22Rv1 (cell line): ENCODE data around the gene EIF4G3.

Experiments used
- H3K27ac ChIP-seq: fragments of 450-650 bp; 2 replicates; pipeline ENCODE4 v1.5.1; 2017
- CTCF ChIP-seq: fragments of 450-650 bp; IDR thresholded peaks from 2 replicates; pipeline ENCODE4 v1.5.1; 2017; ENCODE audit warnings: mild to moderate bottlenecking
- ZFX ChIP-seq: fragments of 450-650 bp; IDR thresholded peaks from 2 replicates; pipeline ENCODE4 v1.6.1; 2017; ENCODE audit warnings: antibody characterized with exemption, borderline replicate concordance

Gene EIF4G3

DNA sequence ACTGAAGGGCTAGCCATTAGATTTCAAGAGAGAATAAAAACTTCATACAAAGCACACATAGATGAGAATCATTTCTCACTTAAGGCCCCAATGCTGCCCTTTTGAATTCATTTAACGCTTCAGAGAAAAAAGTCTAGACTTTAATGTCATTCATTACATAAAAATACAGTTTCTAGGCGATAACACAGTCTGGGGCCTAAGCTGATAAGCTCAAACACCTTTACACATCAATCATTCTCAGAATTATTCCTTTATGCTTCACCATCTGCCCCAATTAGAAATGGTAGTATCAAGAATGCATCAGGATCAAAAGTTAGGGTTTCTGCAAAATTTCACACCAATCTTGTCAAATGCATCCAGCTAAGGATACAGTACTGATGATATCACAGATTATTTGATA lies 289.5 kb downstream of the EIF4G3 start:
- no peak overlapping the region for H3K27ac ChIP-seq
- TF ChIP-seq CTCF (no peak), ZFX (no peak)

- H3K27ac ChIP-seq, result no peak overlapping the region
These were observed 291.6 kb downstream of the EIF4G3 start for GRCh38 chr1:20885121-20885520.

DNA sequence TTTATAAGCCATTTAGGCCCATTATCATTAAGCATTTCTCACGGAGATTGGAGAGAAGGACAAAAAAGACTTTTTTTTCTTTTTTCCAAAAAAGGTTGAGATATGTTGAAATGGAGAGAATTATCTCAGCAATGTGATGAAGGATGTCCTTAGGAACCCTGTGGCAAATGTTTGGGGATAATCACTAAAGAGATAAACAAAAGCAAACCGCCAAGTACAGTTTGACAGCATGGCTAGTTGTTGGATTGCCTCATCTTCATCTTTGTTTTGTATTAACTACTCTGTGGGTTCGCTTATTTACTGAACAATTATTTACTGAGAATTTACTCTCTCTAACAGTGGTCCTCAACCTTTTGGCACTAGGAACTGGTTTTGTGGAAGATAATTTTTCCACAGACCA lies 292.2 kb downstream of the EIF4G3 start:
- no peak overlapping the region for H3K27ac ChIP-seq
- TF ChIP-seq CTCF (no peak), ZFX (no peak)

More at GRCh38 chr1:20885121-20885520, 291.6 kb downstream of the EIF4G3 start:
- TF ChIP-seq CTCF, result no peak
- no peak for TF ChIP-seq ZFX

GRCh38 chr1:20883766-20884165 lies 292.9 kb downstream of the EIF4G3 start:
- H3K27ac ChIP-seq, result no peak overlapping the region
- TF ChIP-seq CTCF (no peak), ZFX (no peak)

DNA sequence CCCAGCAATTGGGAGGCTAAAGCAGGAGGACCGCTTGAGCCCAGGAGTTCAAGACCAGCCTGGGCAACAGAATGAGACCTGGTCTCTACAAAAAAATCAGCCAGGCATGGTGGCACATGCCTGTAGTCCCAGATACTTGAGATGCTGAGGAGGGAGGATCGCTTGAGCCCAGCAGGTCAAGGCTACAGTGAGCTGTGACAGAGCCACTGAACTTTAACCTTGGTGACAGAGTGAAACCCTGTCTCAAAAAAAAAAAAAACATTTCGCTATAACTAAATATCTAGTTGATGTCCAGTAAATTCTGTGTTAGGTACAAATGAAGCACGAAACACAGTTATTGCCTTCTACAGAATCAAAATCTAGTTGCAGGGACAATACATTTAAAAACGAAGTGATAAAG lies 293.9 kb downstream of the EIF4G3 start:
- TF ChIP-seq ZFX, result no peak
- TF ChIP-seq CTCF, result no peak
- H3K27ac ChIP-seq, result no peak overlapping the region

GRCh38 chr1:20878799-20879198 lies 297.9 kb downstream of the EIF4G3 start:
- no peak overlapping the region for H3K27ac ChIP-seq

More at GRCh38 chr1:20878799-20879198, 297.9 kb downstream of the EIF4G3 start:
- TF ChIP-seq ZFX, result no peak
- no peak for TF ChIP-seq CTCF
